ENCODE results near the gene BUD13.

GRCh38 chr11:116772443-116773202 lies at the start of gene BUD13:
- TF ChIP-seq POLR2AphosphoS5 (IDR thresholded peaks at IDR 0.05) (peak; percentile 89), CTCF (IDR thresholded peaks at IDR 0.05) (peak in 2 of 3 experiments; percentile 13 to 21)

Data from esophagus muscularis mucosa (tissue), 3 donors.